OCI-LY3 (cell line): ENCODE data around the gene NSG1.

ENCODE experiments used
- CTCF ChIP-seq: fragments of 200-600, 300-600 bp; sonication (generic); IDR thresholded peaks from 2 replicates; pipeline ENCODE4 v1.5.1; 2014; ENCODE audit warnings: antibody characterized with exemption, low read length, low read depth
- EZH2phosphoT487 ChIP-seq: fragments of 200-600 bp; shearing (Covaris generic); IDR thresholded peaks from 2 replicates; pipeline ENCODE4 v1.6.1; 2018; ENCODE audit warnings: antibody characterized with exemption, mixed run types, low read depth

DNA sequence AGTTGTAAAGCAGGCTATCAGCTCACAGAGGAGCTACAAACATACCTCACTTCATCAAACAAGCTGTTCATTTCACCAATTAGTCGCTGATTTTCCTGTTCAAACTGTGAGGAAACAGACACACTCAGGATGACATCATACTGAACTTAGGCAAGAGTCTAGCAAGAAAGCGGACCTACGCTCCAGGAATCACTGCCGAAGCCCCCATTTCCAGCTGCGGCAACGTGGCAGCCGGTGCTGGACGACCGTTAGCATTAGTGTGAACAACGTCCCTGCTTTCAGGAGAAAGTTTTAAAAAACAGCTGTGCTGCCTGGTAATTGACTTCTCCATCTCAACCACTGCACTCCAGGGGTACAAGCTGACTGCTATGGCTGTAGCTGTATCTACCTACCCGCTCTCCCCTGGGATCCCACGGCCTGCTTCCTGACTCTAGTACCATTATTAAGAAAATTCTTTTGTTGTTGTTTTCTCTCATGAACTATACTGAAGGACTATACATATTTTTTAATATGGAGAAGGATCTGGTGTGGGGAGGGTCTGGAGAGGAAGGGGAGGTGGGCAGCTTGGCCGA lies 38.3 kb downstream of the NSG1 start:
- TF ChIP-seq CTCF, result no peak
- TF ChIP-seq EZH2phosphoT487, result no peak
